ENCODE data around the gene CACNA2D3. TPM values are rescaled to one million over a fixed set of nuclear protein-coding genes. Genes with fewer than 3 reads are reported as not detected.

CACNA2D3 gene
- total and polyA plus RNA-seq, 5 donors, result 29.2 to 64.5 (median 42.4) TPM

DNA sequence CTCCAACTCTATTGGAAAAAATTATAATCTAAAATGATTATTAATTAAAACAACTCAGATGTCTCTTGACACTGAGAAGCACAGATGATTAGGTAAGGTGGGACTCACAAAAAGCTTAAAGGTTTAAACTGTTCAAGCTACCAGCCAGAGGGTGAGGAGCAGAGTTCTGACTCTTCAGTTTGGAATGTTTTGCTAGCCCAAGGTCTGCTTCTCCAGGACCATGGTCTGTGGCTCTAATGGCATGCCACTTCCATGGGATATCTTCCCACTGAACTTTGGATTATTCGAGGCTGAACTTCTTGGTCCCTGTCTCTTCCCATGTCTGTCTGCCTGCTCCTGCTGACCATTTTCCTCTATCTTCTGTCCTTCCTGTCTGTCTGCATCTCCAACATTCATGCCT, 49.2 kb downstream of the CACNA2D3 start:
- intact Hi-C loops (cut with DNase I), result no loop called here
- no peaks in the 10 kb centered on the region for H3K27me3 ChIP-seq (ENCODE audit: control insufficient read depth, insufficient read depth)
- no peak for DNase-seq
- H3K4me1 ChIP-seq (ENCODE audit: control insufficient read depth, insufficient read depth, low read length), result no peaks in the 10 kb centered on the region
- no peak overlapping the region for H3K27ac ChIP-seq (ENCODE audit: low read length)
- H3K4me3 ChIP-seq (ENCODE audit: low read length), result no peak overlapping the region
- ATAC-seq, result no peak
- no peaks in the 10 kb centered on the region for H3K9me3 ChIP-seq (ENCODE audit: control insufficient read depth, low read length)
- WGBS, result 76% methylated on average over 1 of the region's 1 CpG

DNA sequence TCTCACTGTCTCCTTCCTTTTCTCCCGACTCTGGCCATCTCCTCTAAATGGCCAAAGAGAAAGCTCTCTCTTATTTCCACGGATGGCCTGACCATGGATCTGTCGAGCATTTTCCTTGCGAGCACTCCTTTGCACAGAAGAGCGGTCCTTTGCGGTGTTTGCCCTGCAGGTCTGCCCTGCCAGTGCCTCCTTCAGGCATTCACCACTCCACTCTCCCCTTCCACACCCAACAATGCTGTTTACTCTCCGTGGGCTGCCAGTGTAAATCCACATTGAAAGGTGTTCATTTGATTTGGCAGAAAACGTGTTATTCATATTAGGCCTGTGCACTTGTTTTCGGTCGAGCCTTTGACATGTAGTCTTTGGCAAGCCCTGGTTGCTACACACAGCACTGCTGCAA, 49.6 kb downstream of the CACNA2D3 start:
- intact Hi-C loops (cut with DNase I), result no loop called here
- DNase-seq, result no peak

DNA sequence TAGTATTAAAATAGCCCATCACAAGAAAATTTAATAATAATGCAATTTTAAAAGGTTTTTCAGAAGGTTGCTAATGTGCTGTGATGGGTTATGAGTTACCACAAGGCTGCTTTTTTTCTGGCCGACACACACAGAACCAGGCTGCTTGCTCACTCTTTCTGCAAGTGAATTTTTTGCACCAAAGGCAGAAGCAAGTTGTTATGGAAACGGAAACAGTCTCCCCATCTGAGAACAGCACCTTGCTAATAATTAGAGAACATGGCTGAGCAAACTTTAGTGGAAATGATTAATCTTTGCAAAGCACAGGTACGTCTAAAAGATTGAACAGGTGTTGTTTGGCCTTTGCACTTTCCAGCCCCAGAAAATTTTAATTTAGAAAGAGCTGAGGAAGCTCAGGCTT, 51.0 kb downstream of the CACNA2D3 start:
- DNase-seq, result no peak
- no peak overlapping the region for H3K27ac ChIP-seq (ENCODE audit: low read length)
- no peak overlapping the region for H3K4me3 ChIP-seq (ENCODE audit: low read length)
- 85% methylated on average over 3 of the region's 3 CpGs for WGBS
- H3K9me3 ChIP-seq (ENCODE audit: control insufficient read depth, low read length), result no peaks in the 10 kb centered on the region
- H3K4me1 ChIP-seq (ENCODE audit: control insufficient read depth, insufficient read depth, low read length), result peaks cover 2% of the 10 kb centered on the region
- no peak for ATAC-seq
- no peaks in the 10 kb centered on the region for H3K27me3 ChIP-seq (ENCODE audit: control insufficient read depth, insufficient read depth)
- intact Hi-C loops (cut with DNase I), result no loop called here

More for the DNA sequence above, 49.6 kb downstream of the CACNA2D3 start:
- no peak for ATAC-seq
- no peaks in the 10 kb centered on the region for H3K27me3 ChIP-seq (ENCODE audit: control insufficient read depth, insufficient read depth)
- H3K4me1 ChIP-seq (ENCODE audit: control insufficient read depth, insufficient read depth, low read length), result no peaks in the 10 kb centered on the region
- WGBS, result 86% methylated on average over 10 of the region's 10 CpGs
- no peaks in the 10 kb centered on the region for H3K9me3 ChIP-seq (ENCODE audit: control insufficient read depth, low read length)
- H3K4me3 ChIP-seq (ENCODE audit: low read length), result no peak overlapping the region
- H3K27ac ChIP-seq (ENCODE audit: low read length), result no peak overlapping the region

DNA sequence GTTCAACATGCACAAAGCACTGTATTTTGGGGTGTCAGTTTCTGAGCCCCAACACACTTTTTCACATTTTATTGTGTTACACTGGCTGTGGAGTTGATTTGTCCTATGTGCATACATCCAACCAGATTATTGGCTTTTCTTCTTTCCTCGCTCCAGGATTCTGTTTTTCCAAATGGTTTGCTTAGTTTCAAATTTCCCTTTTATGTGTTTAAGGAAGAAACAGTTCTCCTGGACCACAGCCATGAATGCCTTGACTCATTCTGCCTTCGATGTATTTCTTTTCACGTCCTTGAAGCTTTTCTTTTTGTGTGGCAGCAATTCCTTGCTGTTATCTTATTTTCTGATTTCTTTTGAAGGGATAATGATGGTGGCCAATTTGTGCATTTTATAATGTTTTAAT, 53.8 kb downstream of the CACNA2D3 start:
- intact Hi-C loops (cut with DNase I), result no loop called here
- Histone ChIP-seq H3K9me3 (ENCODE audit: control insufficient read depth, low read length) (no peaks in the 10 kb centered on the region), H3K4me3 (ENCODE audit: low read length) (no peak overlapping the region), H3K4me1 (ENCODE audit: control insufficient read depth, insufficient read depth, low read length) (peaks cover 2% of the 10 kb centered on the region), H3K27ac (ENCODE audit: low read length) (no peak overlapping the region), H3K27me3 (ENCODE audit: control insufficient read depth, insufficient read depth) (no peaks in the 10 kb centered on the region)
- ATAC-seq (no peak), DNase-seq (no peak)
- WGBS, result 53% methylated on average over 3 of the region's 3 CpGs

DNA sequence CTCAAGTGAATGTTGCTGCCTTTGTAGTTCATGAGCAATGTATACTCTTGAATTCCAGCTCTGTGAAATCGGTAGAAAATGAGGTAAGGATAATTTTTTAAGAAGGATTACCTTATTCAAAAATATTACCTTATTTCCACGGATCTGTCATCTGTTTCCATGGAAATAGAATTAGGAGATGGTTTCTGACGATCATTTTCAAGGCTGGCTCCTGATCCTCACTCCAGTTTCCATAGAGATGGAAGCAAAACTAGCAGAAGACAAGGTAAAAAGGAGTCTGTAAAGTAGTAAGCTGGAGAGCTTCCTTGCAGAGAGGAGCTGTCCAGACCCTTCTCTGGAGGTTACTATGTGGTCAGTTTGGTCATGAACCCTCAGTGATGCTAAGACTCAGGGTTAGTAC, 55.5 kb downstream of the CACNA2D3 start:
- no peaks in the 10 kb centered on the region for H3K27me3 ChIP-seq (ENCODE audit: control insufficient read depth, insufficient read depth)
- DNase-seq (no peak), ATAC-seq (no peak)
- H3K9me3 ChIP-seq (ENCODE audit: control insufficient read depth, low read length), result no peaks in the 10 kb centered on the region
- H3K4me3 ChIP-seq (ENCODE audit: low read length), result no peak overlapping the region
- H3K4me1 ChIP-seq (ENCODE audit: control insufficient read depth, insufficient read depth, low read length), result peaks cover 2% of the 10 kb centered on the region
- intact Hi-C loops (cut with DNase I), result no loop called here
- no peak overlapping the region for H3K27ac ChIP-seq (ENCODE audit: low read length)
- 72% methylated on average over 3 of the region's 3 CpGs for WGBS

DNA sequence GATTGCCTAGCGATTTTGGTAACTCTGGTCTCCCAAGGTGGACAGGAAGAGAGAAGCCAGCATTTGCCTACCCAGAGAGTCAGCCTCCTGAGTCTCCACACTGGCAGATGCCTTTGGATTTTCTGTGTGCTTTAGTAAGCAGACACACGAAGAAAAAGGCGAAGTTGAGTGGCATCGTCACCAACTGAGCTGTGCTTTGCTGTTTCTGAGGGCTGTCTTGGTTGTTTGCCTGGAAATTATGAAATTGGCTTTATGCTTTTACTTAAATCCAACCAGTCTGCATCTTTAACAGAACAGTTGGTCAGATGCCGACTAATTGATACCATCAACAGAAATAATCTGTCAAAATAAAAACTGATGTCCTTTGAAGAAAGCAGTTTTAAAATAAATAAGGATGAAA, 56.0 kb downstream of the CACNA2D3 start:
- Histone ChIP-seq H3K4me3 (ENCODE audit: low read length) (no peak overlapping the region), H3K4me1 (ENCODE audit: control insufficient read depth, insufficient read depth, low read length) (peaks cover 2% of the 10 kb centered on the region), H3K9me3 (ENCODE audit: control insufficient read depth, low read length) (no peaks in the 10 kb centered on the region), H3K27me3 (ENCODE audit: control insufficient read depth, insufficient read depth) (no peaks in the 10 kb centered on the region), H3K27ac (ENCODE audit: low read length) (no peak overlapping the region)
- no peak for ATAC-seq
- DNase-seq, result no peak
- intact Hi-C loops (cut with DNase I), result no loop called here
- 87% methylated on average over 5 of the region's 5 CpGs for WGBS

DNA sequence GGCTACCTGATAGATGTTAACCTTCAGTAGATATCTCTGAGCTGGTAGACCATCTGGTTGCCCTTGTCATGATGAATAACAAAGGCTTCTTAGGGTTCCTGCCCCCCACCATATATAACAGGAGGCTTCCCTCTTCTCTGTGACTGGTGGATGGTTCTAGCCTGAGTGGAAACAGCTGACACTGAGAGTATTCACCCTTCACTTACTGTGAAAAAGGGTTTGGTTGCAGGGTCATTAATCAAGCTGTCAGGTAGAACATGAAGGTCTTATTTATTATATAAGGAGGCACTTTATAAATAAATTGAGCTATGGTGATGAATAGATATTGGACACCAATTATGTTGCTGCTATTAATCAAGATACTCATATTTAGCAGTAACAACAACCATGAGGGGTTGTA, 58.6 kb downstream of the CACNA2D3 start:
- intact Hi-C loops (cut with DNase I), result no loop called here
- Histone ChIP-seq H3K27me3 (ENCODE audit: control insufficient read depth, insufficient read depth) (no peaks in the 10 kb centered on the region), H3K4me3 (ENCODE audit: low read length) (no peak overlapping the region), H3K9me3 (ENCODE audit: control insufficient read depth, low read length) (no peaks in the 10 kb centered on the region), H3K27ac (ENCODE audit: low read length) (no peak overlapping the region), H3K4me1 (ENCODE audit: control insufficient read depth, insufficient read depth, low read length) (peaks cover 2% of the 10 kb centered on the region)
- DNase-seq (no peak), ATAC-seq (no peak)

DNA sequence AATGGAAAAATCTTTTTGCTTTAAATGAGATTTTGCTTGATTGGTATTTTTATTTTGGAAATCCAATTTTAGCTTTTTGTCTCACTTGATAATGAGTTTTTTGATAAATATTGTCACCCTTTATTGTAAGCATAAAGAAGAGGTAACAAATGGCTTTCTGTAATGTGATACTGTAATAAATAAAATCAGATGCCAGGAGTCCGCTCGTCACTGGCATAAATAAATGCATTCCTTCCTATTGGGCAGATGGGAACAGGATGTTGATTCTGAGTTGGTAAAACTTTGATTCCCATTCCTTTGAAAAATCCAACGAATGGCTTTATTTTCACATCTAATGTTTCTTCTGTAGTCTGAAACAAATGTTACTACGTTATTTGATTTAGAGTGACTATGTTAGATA, 59.9 kb downstream of the CACNA2D3 start:
- intact Hi-C loops (cut with DNase I), result no loop called here
- Histone ChIP-seq H3K27ac (ENCODE audit: low read length) (no peak overlapping the region), H3K4me1 (ENCODE audit: control insufficient read depth, insufficient read depth, low read length) (peaks cover 2% of the 10 kb centered on the region), H3K27me3 (ENCODE audit: control insufficient read depth, insufficient read depth) (no peaks in the 10 kb centered on the region), H3K9me3 (ENCODE audit: control insufficient read depth, low read length) (no peaks in the 10 kb centered on the region), H3K4me3 (ENCODE audit: low read length) (no peak overlapping the region)
- 73% methylated on average over 4 of the region's 4 CpGs for WGBS
- ATAC-seq (no peak), DNase-seq (no peak)

DNA sequence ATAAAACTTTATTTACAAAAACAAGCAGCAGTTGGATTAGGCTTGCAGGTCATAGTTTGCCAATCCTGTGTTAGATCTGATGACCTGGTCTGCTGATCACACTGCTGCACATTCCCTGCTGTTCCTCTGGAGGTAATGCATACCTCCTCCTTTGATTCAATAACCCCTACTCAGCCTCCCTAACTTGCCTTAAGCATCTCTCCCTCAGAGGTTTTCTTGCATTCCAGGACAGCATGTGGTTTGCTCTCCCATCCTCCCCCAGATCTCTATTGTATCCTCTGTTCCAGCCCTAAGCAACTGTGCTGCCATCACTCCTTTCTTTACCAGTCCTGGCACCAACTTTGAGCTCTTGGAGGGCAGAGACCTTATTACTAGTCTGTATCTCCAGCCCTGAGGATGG, 63.4 kb downstream of the CACNA2D3 start:
- H3K27me3 ChIP-seq (ENCODE audit: control insufficient read depth, insufficient read depth), result no peaks in the 10 kb centered on the region
- no peak overlapping the region for H3K27ac ChIP-seq (ENCODE audit: low read length)
- no peaks in the 10 kb centered on the region for H3K4me1 ChIP-seq (ENCODE audit: control insufficient read depth, insufficient read depth, low read length)
- intact Hi-C loops (cut with DNase I), result no loop called here
- no peaks in the 10 kb centered on the region for H3K9me3 ChIP-seq (ENCODE audit: control insufficient read depth, low read length)
- DNase-seq, result no peak
- no peak for ATAC-seq
- no peak overlapping the region for H3K4me3 ChIP-seq (ENCODE audit: low read length)

DNA sequence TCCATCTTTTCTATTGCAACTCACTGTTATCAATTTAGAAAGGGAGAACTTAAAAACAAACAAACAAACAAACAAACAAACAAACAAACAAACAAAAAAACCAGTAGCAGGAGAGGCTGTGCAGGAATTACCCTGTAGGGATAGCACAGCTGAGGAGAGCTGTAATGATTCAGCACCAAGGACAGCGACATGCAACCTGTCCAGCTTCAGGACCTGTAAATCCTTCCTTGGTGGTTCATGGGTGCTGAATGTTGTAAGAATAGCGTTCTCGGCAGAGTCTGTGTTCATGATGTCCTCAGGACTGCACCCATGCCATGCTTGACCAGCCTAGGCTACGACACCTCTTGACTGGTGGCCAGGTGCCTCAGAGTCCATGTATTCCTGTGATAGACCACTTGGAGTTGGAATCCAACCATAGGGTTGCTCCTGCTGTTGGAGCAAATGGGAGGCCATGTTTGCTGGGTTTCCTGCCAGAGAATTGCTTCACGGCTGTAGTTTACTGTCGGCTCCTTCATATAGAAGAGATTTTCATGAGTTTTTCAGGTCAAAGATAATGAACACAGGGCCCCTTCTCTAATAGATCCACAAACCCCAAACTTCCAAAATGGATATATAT, 65.9 kb downstream of the CACNA2D3 start:
- intact Hi-C loops (cut with DNase I), result no loop called here
- WGBS, result 49% methylated on average over 6 of the region's 6 CpGs
- Histone ChIP-seq H3K4me3 (ENCODE audit: low read length) (no peak overlapping the region), H3K27ac (ENCODE audit: low read length) (no peak overlapping the region), H3K4me1 (ENCODE audit: control insufficient read depth, insufficient read depth, low read length) (no peaks in the 10 kb centered on the region), H3K27me3 (ENCODE audit: control insufficient read depth, insufficient read depth) (no peaks in the 10 kb centered on the region), H3K9me3 (ENCODE audit: control insufficient read depth, low read length) (no peaks in the 10 kb centered on the region)
- DNase-seq, result peak in 2 of 3 donors; percentile 40 to 64
- ATAC-seq, result peak in 1 of 2 donors; percentile 59

DNA sequence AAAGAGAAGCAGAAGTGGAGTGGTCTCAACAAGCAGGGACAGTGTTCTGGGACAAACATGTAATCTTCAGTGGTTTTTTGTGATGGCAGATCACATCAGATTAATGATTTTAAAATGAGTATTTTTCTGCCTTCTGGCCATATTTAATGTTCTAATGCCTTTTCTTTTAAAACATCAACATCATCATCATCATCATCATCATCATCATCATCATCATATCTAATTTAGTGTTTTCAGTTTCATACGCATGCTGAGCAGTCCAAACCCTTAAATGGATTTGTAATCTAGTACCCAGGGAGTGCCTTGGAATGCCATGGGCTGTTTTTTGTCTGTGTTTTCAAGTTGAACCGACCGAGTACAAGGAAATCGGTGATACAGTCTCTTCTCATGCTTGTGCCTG, 68.9 kb downstream of the CACNA2D3 start:
- 90% methylated on average over 4 of the region's 4 CpGs for WGBS
- Histone ChIP-seq H3K27me3 (ENCODE audit: control insufficient read depth, insufficient read depth) (no peaks in the 10 kb centered on the region), H3K4me3 (ENCODE audit: low read length) (no peak overlapping the region), H3K4me1 (ENCODE audit: control insufficient read depth, insufficient read depth, low read length) (no peaks in the 10 kb centered on the region), H3K27ac (ENCODE audit: low read length) (no peak overlapping the region), H3K9me3 (ENCODE audit: control insufficient read depth, low read length) (no peaks in the 10 kb centered on the region)
- ATAC-seq (no peak), DNase-seq (no peak)
- intact Hi-C loops (cut with DNase I), result no loop called here

DNA sequence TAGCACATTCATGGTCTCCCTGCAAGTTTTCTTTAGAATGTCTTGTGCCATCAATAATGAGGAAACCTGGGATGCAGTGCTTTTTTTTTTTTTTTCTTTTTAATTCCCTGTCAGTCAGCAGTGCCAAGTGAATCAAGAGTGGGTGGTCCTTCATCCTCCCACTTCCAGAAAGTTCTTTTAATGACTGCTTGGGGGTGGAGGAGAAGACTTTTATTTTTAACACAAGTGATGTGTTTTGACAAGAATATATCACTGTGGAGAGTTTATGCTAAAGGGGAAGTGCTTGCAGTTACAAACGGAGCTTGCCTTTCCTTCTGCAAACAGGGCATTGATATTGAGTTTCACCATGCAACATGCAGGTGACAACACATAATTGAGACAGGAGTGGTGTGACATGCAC, 69.7 kb downstream of the CACNA2D3 start:
- Histone ChIP-seq H3K4me3 (ENCODE audit: low read length) (no peak overlapping the region), H3K4me1 (ENCODE audit: control insufficient read depth, insufficient read depth, low read length) (no peaks in the 10 kb centered on the region), H3K27me3 (ENCODE audit: control insufficient read depth, insufficient read depth) (no peaks in the 10 kb centered on the region), H3K9me3 (ENCODE audit: control insufficient read depth, low read length) (no peaks in the 10 kb centered on the region), H3K27ac (ENCODE audit: low read length) (no peak overlapping the region)
- DNase-seq, result no peak
- WGBS, result 42% methylated on average over 1 of the region's 1 CpG
- intact Hi-C loops (cut with DNase I), result no loop called here
- no peak for ATAC-seq
